HepG2 (cell line): ENCODE data around the gene PKD2L2. TPM values are rescaled to one million over a fixed set of nuclear protein-coding genes. Genes with fewer than 3 reads are reported as not detected.
A peak's percentile ranks its signal among the peaks of the same experiment; 100 is the strongest.

ENCODE experiments used
- ATAC-seq: fragments of 200-7000 bp; cut with Tn5 transposase; 3 replicates; pipeline ENCODE4 v1.9.1; 2020; ENCODE audit warnings: mild to moderate bottlenecking, moderate library complexity
- BruUV-seq: library from RNA; stranded (reverse); fragments of 400-500 nt; replicated peaks from 2 replicates; lab custom pipeline; 2021; lab: Mats Ljungman, UMichigan
- CTCF ChIA-PET: fragments of 300-600 bp; formaldehyde crosslinking; extraction: SDS; loops from one replicate; lab custom pipeline; 2021; ENCODE audit warnings: low total read pairs, inconsistent platforms, low intra/inter-chr PET ratio; lab: Yijun Ruan, JAX
- POLR2A ChIA-PET: fragments of 350-600 bp; sonication (Branson Sonifier 250); formaldehyde crosslinking; loops from one replicate; lab custom pipeline; 2020; ENCODE audit warnings: antibody characterized with exemption, inconsistent platforms; lab: Yijun Ruan, JAX
- DNase-seq: peaks from one replicate; pipeline ENCODE4 v3.0.0-alpha.2; 2015; ENCODE audit warnings: low spot score
- FAIRE-seq: peaks from 3 replicates; lab custom pipeline; 2011; peaks lifted over from hg19 to GRCh38; lab: Jason Lieb, UNC
- H2AFZ ChIP-seq: one replicate; pipeline ENCODE4 v1.6.1; 2011; ENCODE audit warnings: low read length, inconsistent platforms
- H3K27ac ChIP-seq: fragments of 300-600 bp; 3 replicates; pipeline ENCODE4 v1.8.0; 2011; ENCODE audit warnings: mixed run types, mild to moderate bottlenecking, mixed read lengths, low read length, inconsistent platforms; ENCODE audit not compliant: insufficient read depth; ENCODE audit errors: extremely low read length
- H3K27me3 ChIP-seq, 2 experiments: fragments of 200-600 bp in 1 of 2; 2 replicates in 1 of 2; 3 replicates in 1 of 2; pipeline versions ENCODE4 v1.6.0 to v1.8.0; 2011; ENCODE audit warnings: low read length in 2 of 2, mild to moderate bottlenecking in 2 of 2, moderate library complexity in 2 of 2, inconsistent platforms in 1 of 2; ENCODE audit not compliant: insufficient read depth in 2 of 2, control insufficient read depth in 1 of 2
- H3K36me3 ChIP-seq, 2 experiments: fragments of 200-600 bp in 1 of 2; replicated peaks in 1 of 2; 2 replicates in 1 of 2; 3 replicates in 1 of 2; pipeline versions ENCODE4 v1.5.1 to v1.8.0; 2011; ENCODE audit warnings: low read length in 2 of 2, inconsistent platforms in 1 of 2; ENCODE audit not compliant: insufficient read depth in 2 of 2, control insufficient read depth in 1 of 2
- H3K4me1 ChIP-seq: 2 replicates; pipeline ENCODE4 v1.5.1; 2012; ENCODE audit warnings: low read length, inconsistent platforms; ENCODE audit not compliant: insufficient read depth
- H3K4me2 ChIP-seq: 2 replicates; pipeline ENCODE4 v1.6.0; 2011; ENCODE audit warnings: low read depth, low read length, inconsistent platforms
- H3K4me3 ChIP-seq, 3 experiments: fragments of 200-600 bp in 1 of 3; sonication (generic), shearing (Covaris generic) in 1 of 3; replicated peaks in 1 of 3; 2 replicates each; pipeline ENCODE4 v1.5.1; 2011 to 2016; ENCODE audit warnings: low read length in 3 of 3, inconsistent platforms in 2 of 3, low read depth in 2 of 3, mild to moderate bottlenecking in 2 of 3, control low read depth in 1 of 3, mixed read lengths in 1 of 3; ENCODE audit not compliant: insufficient read depth in 1 of 3
- H3K79me2 ChIP-seq: one replicate; pipeline ENCODE4 v1.6.1; 2011; ENCODE audit warnings: low read length, inconsistent platforms; ENCODE audit not compliant: insufficient read depth
- H3K9ac ChIP-seq: 2 replicates; pipeline ENCODE4 v1.6.0; 2011; ENCODE audit warnings: mild to moderate bottlenecking, low read depth, low read length, inconsistent platforms; ENCODE audit not compliant: insufficient read depth
- H3K9me3 ChIP-seq: 2 replicates; pipeline ENCODE4 v1.5.1; 2012; ENCODE audit warnings: mild to moderate bottlenecking, low read length
- H4K20me1 ChIP-seq: 2 replicates; pipeline ENCODE4 v1.6.0; 2011; ENCODE audit warnings: inconsistent platforms, mild to moderate bottlenecking, low read length, moderate library complexity; ENCODE audit not compliant: insufficient read depth
- ELF1 ChIP-seq: sonication (generic); formaldehyde crosslinking; IDR thresholded peaks from 2 replicates; pipeline ENCODE4 v1.4.0; 2020; ENCODE audit warnings: missing genetic modification reagents
- FOXP4 ChIP-seq: sonication (generic); formaldehyde crosslinking; IDR thresholded peaks from 2 replicates; pipeline ENCODE4 v1.4.0; 2020; ENCODE audit warnings: missing genetic modification reagents
- MED1 ChIP-seq: sonication (generic); formaldehyde crosslinking; IDR thresholded peaks from 2 replicates; pipeline ENCODE4 v1.4.0; 2020; ENCODE audit warnings: missing genetic modification reagents
- MZF1 ChIP-seq: sonication (generic); formaldehyde crosslinking; IDR thresholded peaks from 2 replicates; pipeline ENCODE4 v1.8.1; 2023; ENCODE audit warnings: mild to moderate bottlenecking, missing genetic modification reagents, borderline replicate concordance
- NBN ChIP-seq: fragments of 450-650 bp; conservative IDR thresholded peaks from 2 replicates; pipeline ENCODE4 v1.6.1; 2017
- NFIC ChIP-seq: IDR thresholded peaks from 2 replicates; pipeline ENCODE4 v1.6.1; 2012; ENCODE audit warnings: mild to moderate bottlenecking, low read length, inconsistent platforms
- SMARCE1 ChIP-seq: fragments of 450-650 bp; IDR thresholded peaks from 2 replicates; pipeline ENCODE4 v1.6.1; 2017; ENCODE audit warnings: borderline replicate concordance
- ZNF317 ChIP-seq: sonication (generic); formaldehyde crosslinking; IDR thresholded peaks from 2 replicates; pipeline ENCODE4 v1.5.0; 2020; ENCODE audit warnings: mild to moderate bottlenecking, missing genetic modification reagents
- ZNF737 ChIP-seq: sonication (generic); formaldehyde crosslinking; IDR thresholded peaks from 2 replicates; pipeline ENCODE4 v1.5.0; 2020; ENCODE audit warnings: missing genetic modification reagents, mild to moderate bottlenecking, borderline replicate concordance
- ZSCAN12 ChIP-seq: sonication (generic); formaldehyde crosslinking; IDR thresholded peaks from 2 replicates; pipeline ENCODE4 v1.9.0; 2021; ENCODE audit warnings: mild to moderate bottlenecking, missing genetic modification reagents
- ZSCAN20 ChIP-seq: sonication (generic); formaldehyde crosslinking; IDR thresholded peaks from 2 replicates; pipeline ENCODE4 v1.4.0; 2020; ENCODE audit warnings: missing genetic modification reagents, mild to moderate bottlenecking, borderline replicate concordance
- WGBS: methylation state at CpG from one replicate; pipeline ENCODE4 v1.1.6; 2017; ENCODE audit warnings: low lambda C conversion rate; 5-methylcytosine and 5-hydroxymethylcytosine counted together
- in situ Hi-C: cut with HindIII; loops from 2 replicates; pipeline ENCODE4 v1.10.0; 2017; ENCODE audit warnings: low pct_unique_long_range_greater_than_20kb; ENCODE audit not compliant: extremely low pct_ligation_motif_present
- intact Hi-C: fragments of 100-400 bp; cut with micrococcal nuclease; formaldehyde crosslinking; loops from one replicate; pipeline ENCODE4 v1.10.0; 2022; ENCODE audit not compliant: unreplicated experiment
- polyA plus RNA-seq, 8 experiments: library from polyadenylated mRNA; depleted of rRNA in 3 of 8; stranded (reverse) in 7 of 8; unstranded in 1 of 8; fragments of >200 nt; fragmentation: Illumina TruSeq in 4 of 8; extraction: Trizol in 4 of 8; gene quantifications; 2 replicates each; pipeline versions ENCODE4 v1.2.1 to v1.2.3, GENCODE V29; 2011 to 2016; ENCODE audit warnings: low read depth in 4 of 8, missing spikeins in 1 of 8, mixed read lengths in 1 of 8; ENCODE audit not compliant: insufficient read depth in 1 of 8
- total RNA-seq, 5 experiments: library from RNA; depleted of rRNA; stranded (reverse); fragments of >200 nt; fragmentation: Illumina TruSeq; extraction: Trizol; gene quantifications; 2 replicates each; pipeline ENCODE4 v1.2.3, GENCODE V29; 2016; ENCODE audit warnings: low read depth in 1 of 5
- TF ChIP-seq, protein P1 (sequence below): sonication (generic); formaldehyde crosslinking; IDR thresholded peaks from 2 replicates; pipeline ENCODE4 v1.5.0; 2020; ENCODE audit warnings: mild to moderate bottlenecking, missing genetic modification reagents, borderline replicate concordance

Gene PKD2L2
- total and polyA plus RNA-seq, 2 of the 13 experiments (the other 11 are each of a cell fraction or from before 2014, with no cell fraction given), result not detected

DNA sequence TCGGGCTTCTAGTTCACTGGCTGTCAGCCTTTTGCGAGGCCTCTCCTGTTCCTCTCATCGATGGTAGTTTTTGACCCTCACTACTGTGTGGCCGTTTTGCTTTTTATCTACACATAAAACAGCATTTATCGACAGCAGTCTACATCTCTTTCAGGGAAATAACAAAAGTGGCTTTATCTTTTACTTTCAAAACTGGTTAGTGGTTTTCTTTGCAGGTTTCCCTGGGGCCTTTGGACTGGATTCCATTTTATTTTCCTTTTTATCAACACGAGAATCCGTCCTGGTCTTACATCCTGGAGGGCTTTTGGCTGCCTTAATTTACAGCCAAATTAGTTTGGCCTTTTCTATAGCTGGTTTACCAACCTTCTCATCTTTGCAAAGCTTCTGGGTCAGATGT lies 793 bp upstream of the PKD2L2 start:
- CTCF ChIA-PET, result no interaction called here
- no peak for TF ChIP-seq NFIC
- TF ChIP-seq FOXP4 (CRISPR knock-in tag), result no peak
- no peak for TF ChIP-seq ZNF737 (CRISPR knock-in tag)
- no peak for TF ChIP-seq MED1 (CRISPR knock-in tag)
- no peak for TF ChIP-seq ELF1 (CRISPR knock-in tag)
- no peak for TF ChIP-seq NBN
- TF ChIP-seq MZF1, result no peak
- TF ChIP-seq, protein P1, sequence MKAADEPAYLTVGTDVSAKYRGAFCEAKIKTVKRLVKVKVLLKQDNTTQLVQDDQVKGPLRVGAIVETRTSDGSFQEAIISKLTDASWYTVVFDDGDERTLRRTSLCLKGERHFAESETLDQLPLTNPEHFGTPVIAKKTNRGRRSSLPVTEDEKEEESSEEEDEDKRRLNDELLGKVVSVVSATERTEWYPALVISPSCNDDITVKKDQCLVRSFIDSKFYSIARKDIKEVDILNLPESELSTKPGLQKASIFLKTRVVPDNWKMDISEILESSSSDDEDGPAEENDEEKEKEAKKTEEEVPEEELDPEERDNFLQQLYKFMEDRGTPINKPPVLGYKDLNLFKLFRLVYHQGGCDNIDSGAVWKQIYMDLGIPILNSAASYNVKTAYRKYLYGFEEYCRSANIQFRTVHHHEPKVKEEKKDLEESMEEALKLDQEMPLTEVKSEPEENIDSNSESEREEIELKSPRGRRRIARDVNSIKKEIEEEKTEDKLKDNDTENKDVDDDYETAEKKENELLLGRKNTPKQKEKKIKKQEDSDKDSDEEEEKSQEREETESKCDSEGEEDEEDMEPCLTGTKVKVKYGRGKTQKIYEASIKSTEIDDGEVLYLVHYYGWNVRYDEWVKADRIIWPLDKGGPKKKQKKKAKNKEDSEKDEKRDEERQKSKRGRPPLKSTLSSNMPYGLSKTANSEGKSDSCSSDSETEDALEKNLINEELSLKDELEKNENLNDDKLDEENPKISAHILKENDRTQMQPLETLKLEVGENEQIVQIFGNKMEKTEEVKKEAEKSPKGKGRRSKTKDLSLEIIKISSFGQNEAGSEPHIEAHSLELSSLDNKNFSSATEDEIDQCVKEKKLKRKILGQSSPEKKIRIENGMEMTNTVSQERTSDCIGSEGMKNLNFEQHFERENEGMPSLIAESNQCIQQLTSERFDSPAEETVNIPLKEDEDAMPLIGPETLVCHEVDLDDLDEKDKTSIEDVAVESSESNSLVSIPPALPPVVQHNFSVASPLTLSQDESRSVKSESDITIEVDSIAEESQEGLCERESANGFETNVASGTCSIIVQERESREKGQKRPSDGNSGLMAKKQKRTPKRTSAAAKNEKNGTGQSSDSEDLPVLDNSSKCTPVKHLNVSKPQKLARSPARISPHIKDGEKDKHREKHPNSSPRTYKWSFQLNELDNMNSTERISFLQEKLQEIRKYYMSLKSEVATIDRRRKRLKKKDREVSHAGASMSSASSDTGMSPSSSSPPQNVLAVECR (CRISPR knock-in tag), result no peak
- TF ChIP-seq ZSCAN12 (CRISPR knock-in tag), result no peak
- TF ChIP-seq SMARCE1, result no peak
- TF ChIP-seq ZSCAN20 (CRISPR knock-in tag), result no peak
- no peak for TF ChIP-seq ZNF317 (CRISPR knock-in tag)
- Histone ChIP-seq H3K79me2 (no peaks in the 10 kb centered on the region), H3K36me3 (no peaks in the 10 kb centered on the region), H3K9me3 (no peaks in the 10 kb centered on the region), H3K4me1 (peaks cover 17% of the 10 kb centered on the region), H3K4me2 (peak overlapping the region; percentile 43), H3K27me3 (0 out of 5 replicates have a peak, but pooled peaks cover 0 to 3% of the 10 kb centered on the region in 2 experiments), H3K9ac (no peak overlapping the region), H2AFZ (no peak overlapping the region), H3K4me3 (no peak overlapping the region), H4K20me1 (no peaks in the 10 kb centered on the region), H3K27ac (no peak overlapping the region)
- intact Hi-C loops, result no loop called here
- WGBS, result 43% methylated on average over 7 of the region's 7 CpGs
- no peak for DNase-seq
- BruUV-seq, result no TSS peak
- ATAC-seq, result no peak
- POLR2A ChIA-PET, result no interaction called here
- no peak for FAIRE-seq
- in situ Hi-C loops, result no loop called here
